ENCODE results near the gene URB2. TPM values are rescaled to one million over a fixed set of nuclear protein-coding genes. Genes with fewer than 3 reads are reported as not detected.

Gene URB2
- total and polyA plus RNA-seq, 2 experiments from 2014 or later: 4.7 to 7.5 TPM

GRCh38 chr1:229674042-229674441 lies 48.0 kb downstream of the URB2 start:
- H3K4me3 ChIP-seq: no peak overlapping the region
- H3K9me3 ChIP-seq (ENCODE audit: low read depth): no peaks in the 10 kb centered on the region
- no peak overlapping the region for H3K27ac ChIP-seq
- no peak for DNase-seq (ENCODE audit: low read depth in 1 of 2, low spot score in 1 of 2)
- no peak for TF ChIP-seq CTCF (IDR thresholded peaks at IDR 0.05; ENCODE audit: low read depth, low read length)
- H3K4me1 ChIP-seq (ENCODE audit: low read depth): no peaks in the 10 kb centered on the region
- H3K36me3 ChIP-seq: no peaks in the 10 kb centered on the region
- no peaks in the 10 kb centered on the region for H3K27me3 ChIP-seq

- TF ChIP-seq CTCF (IDR thresholded peaks at IDR 0.05; ENCODE audit: low read depth, low read length): no peak
- DNase-seq (ENCODE audit: low read depth in 1 of 2, low spot score in 1 of 2): no peak
- no peaks in the 10 kb centered on the region for H3K27me3 ChIP-seq
- H3K4me3 ChIP-seq: no peak overlapping the region
- no peak overlapping the region for H3K27ac ChIP-seq
- H3K4me1 ChIP-seq (ENCODE audit: low read depth): no peaks in the 10 kb centered on the region
- H3K9me3 ChIP-seq (ENCODE audit: low read depth): no peaks in the 10 kb centered on the region
- H3K36me3 ChIP-seq: no peaks in the 10 kb centered on the region
These were observed 49.3 kb downstream of the URB2 start for GRCh38 chr1:229675396-229675795.

GRCh38 chr1:229685149-229685548 lies 59.1 kb downstream of the URB2 start:
- H3K36me3 ChIP-seq: no peaks in the 10 kb centered on the region
- no peaks in the 10 kb centered on the region for H3K4me1 ChIP-seq (ENCODE audit: low read depth)
- H3K9me3 ChIP-seq (ENCODE audit: low read depth): no peaks in the 10 kb centered on the region
- H3K27me3 ChIP-seq: no peaks in the 10 kb centered on the region
- no peak for TF ChIP-seq CTCF (IDR thresholded peaks at IDR 0.05; ENCODE audit: low read depth, low read length)
- DNase-seq (ENCODE audit: low read depth in 1 of 2, low spot score in 1 of 2): no peak
- H3K27ac ChIP-seq: no peak overlapping the region
- H3K4me3 ChIP-seq: no peak overlapping the region

GRCh38 chr1:229689273-229689672 lies 63.2 kb downstream of the URB2 start:
- no peaks in the 10 kb centered on the region for H3K9me3 ChIP-seq (ENCODE audit: low read depth)
- H3K4me1 ChIP-seq (ENCODE audit: low read depth): peaks cover 6% of the 10 kb centered on the region
- DNase-seq (ENCODE audit: low read depth in 1 of 2, low spot score in 1 of 2): no peak
- no peak for TF ChIP-seq CTCF (IDR thresholded peaks at IDR 0.05; ENCODE audit: low read depth, low read length)
- H3K36me3 ChIP-seq: no peaks in the 10 kb centered on the region
- H3K27ac ChIP-seq: no peak overlapping the region
- no peak overlapping the region for H3K4me3 ChIP-seq
- no peaks in the 10 kb centered on the region for H3K27me3 ChIP-seq

- no peak for TF ChIP-seq CTCF (IDR thresholded peaks at IDR 0.05; ENCODE audit: low read depth, low read length)
- DNase-seq (ENCODE audit: low read depth in 1 of 2, low spot score in 1 of 2): no peak
- Histone ChIP-seq H3K4me3 (no peak overlapping the region), H3K4me1 (ENCODE audit: low read depth) (peaks cover 10% of the 10 kb centered on the region), H3K36me3 (no peaks in the 10 kb centered on the region), H3K9me3 (ENCODE audit: low read depth) (no peaks in the 10 kb centered on the region), H3K27ac (no peak overlapping the region), H3K27me3 (no peaks in the 10 kb centered on the region)
These were observed 63.9 kb downstream of the URB2 start for GRCh38 chr1:229689904-229690303.

GRCh38 chr1:229690662-229691061 lies 64.6 kb downstream of the URB2 start:
- H3K27ac ChIP-seq: no peak overlapping the region
- TF ChIP-seq CTCF (IDR thresholded peaks at IDR 0.05; ENCODE audit: low read depth, low read length): no peak
- no peaks in the 10 kb centered on the region for H3K27me3 ChIP-seq
- H3K4me1 ChIP-seq (ENCODE audit: low read depth): peaks cover 10% of the 10 kb centered on the region
- H3K36me3 ChIP-seq: no peaks in the 10 kb centered on the region
- H3K9me3 ChIP-seq (ENCODE audit: low read depth): no peaks in the 10 kb centered on the region
- no peak overlapping the region for H3K4me3 ChIP-seq
- DNase-seq (ENCODE audit: low read depth in 1 of 2, low spot score in 1 of 2): no peak
